ENCODE data around the gene HSF5. TPM values are rescaled to one million over a fixed set of nuclear protein-coding genes. Genes with fewer than 3 reads are reported as not detected.

The HSF5 gene
- total RNA-seq, 4 donors from 2014 or later: not detected

- H3K4me1 ChIP-seq: peaks cover 13% of the 10 kb centered on the region
- no peaks in the 10 kb centered on the region for H3K36me3 ChIP-seq
- no peak overlapping the region for H3K4me3 ChIP-seq
- peaks cover 4% of the 10 kb centered on the region for H3K27me3 ChIP-seq
- H3K27ac ChIP-seq: no peak overlapping the region
- DNase-seq (ENCODE audit: low spot score in 2 of 2): no peak
- TF ChIP-seq CTCF (IDR thresholded peaks at IDR 0.05) (no peak), POLR2A (IDR thresholded peaks at IDR 0.05) (no peak)
- H3K9me3 ChIP-seq: no peaks in the 10 kb centered on the region
Measured at GRCh38 chr17:58410714-58411407, 77.3 kb downstream of the HSF5 start.

GRCh38 chr17:58409432-58409831, 78.8 kb downstream of the HSF5 start:
- H3K4me1 ChIP-seq: peaks cover 15% of the 10 kb centered on the region
- no peak overlapping the region for H3K4me3 ChIP-seq
- peaks cover 4% of the 10 kb centered on the region for H3K27me3 ChIP-seq
- TF ChIP-seq POLR2AphosphoS5 (IDR thresholded peaks at IDR 0.05): no peak
- no peak for TF ChIP-seq CTCF (IDR thresholded peaks at IDR 0.05)
- no peak for TF ChIP-seq POLR2A (IDR thresholded peaks at IDR 0.05)
- TF ChIP-seq EP300 (IDR thresholded peaks at IDR 0.05): no peak
- 74% methylated on average over 5 of the region's 5 CpGs for WGBS
- H3K27ac ChIP-seq: no peak overlapping the region
- H3K36me3 ChIP-seq: no peaks in the 10 kb centered on the region
- no peak for DNase-seq (ENCODE audit: low spot score in 2 of 2)
- no peaks in the 10 kb centered on the region for H3K9me3 ChIP-seq

GRCh38 chr17:58403311-58403710, 84.9 kb downstream of the HSF5 start:
- H3K27ac ChIP-seq: peak overlapping the region; percentile 47
- H3K4me1 ChIP-seq: peaks cover 41% of the 10 kb centered on the region
- H3K9me3 ChIP-seq: no peaks in the 10 kb centered on the region

GRCh38 chr17:58402679-58403078, 85.5 kb downstream of the HSF5 start:
- 50% methylated on average over 1 of the region's 1 CpG for WGBS
- peaks cover 41% of the 10 kb centered on the region for H3K4me1 ChIP-seq
- no peak overlapping the region for H3K4me3 ChIP-seq

More at GRCh38 chr17:58403311-58403710, 84.9 kb downstream of the HSF5 start:
- DNase-seq (ENCODE audit: low spot score in 2 of 2): no peak
- H3K36me3 ChIP-seq: no peaks in the 10 kb centered on the region
- TF ChIP-seq POLR2AphosphoS5 (IDR thresholded peaks at IDR 0.05) (no peak), CTCF (IDR thresholded peaks at IDR 0.05) (no peak), EP300 (IDR thresholded peaks at IDR 0.05) (no peak), POLR2A (IDR thresholded peaks at IDR 0.05) (no peak)
- H3K27me3 ChIP-seq: no peaks in the 10 kb centered on the region
- H3K4me3 ChIP-seq: no peak overlapping the region
- WGBS: 38% methylated on average over 6 of the region's 6 CpGs

GRCh38 chr17:58402047-58402446, 86.2 kb downstream of the HSF5 start:
- no peak for DNase-seq (ENCODE audit: low spot score in 2 of 2)
- Histone ChIP-seq H3K27ac (peak overlapping the region; percentile 47), H3K4me1 (peaks cover 41% of the 10 kb centered on the region), H3K27me3 (no peaks in the 10 kb centered on the region), H3K4me3 (no peak overlapping the region), H3K36me3 (no peaks in the 10 kb centered on the region), H3K9me3 (no peaks in the 10 kb centered on the region)
- no peak for TF ChIP-seq POLR2A (IDR thresholded peaks at IDR 0.05)
- no peak for TF ChIP-seq EP300 (IDR thresholded peaks at IDR 0.05)
- TF ChIP-seq CTCF (IDR thresholded peaks at IDR 0.05): no peak
- no peak for TF ChIP-seq POLR2AphosphoS5 (IDR thresholded peaks at IDR 0.05)

More at GRCh38 chr17:58402679-58403078, 85.5 kb downstream of the HSF5 start:
- H3K27ac ChIP-seq: peak overlapping the region; percentile 47
- no peaks in the 10 kb centered on the region for H3K9me3 ChIP-seq
- no peaks in the 10 kb centered on the region for H3K27me3 ChIP-seq
- H3K36me3 ChIP-seq: no peaks in the 10 kb centered on the region
- TF ChIP-seq POLR2A (IDR thresholded peaks at IDR 0.05) (no peak), POLR2AphosphoS5 (IDR thresholded peaks at IDR 0.05) (no peak), EP300 (IDR thresholded peaks at IDR 0.05) (no peak), CTCF (IDR thresholded peaks at IDR 0.05) (no peak)
- DNase-seq (ENCODE audit: low spot score in 2 of 2): no peak

Data from suprapubic skin (tissue), 4 donors.